HEK293 (cell line): ENCODE measurements around the gene SH2D1B.

ENCODE experiments used
- CTCF ChIA-PET: fragments of 350-600 bp; formaldehyde crosslinking; extraction: SDS; loops from one replicate; lab custom pipeline; 2021; ENCODE audit warnings: antibody characterized with exemption; lab: Yijun Ruan, JAX
- POLR2A ChIA-PET: fragments of 300-600 bp; formaldehyde crosslinking; extraction: SDS; loops from one replicate; lab custom pipeline; 2020; ENCODE audit warnings: antibody characterized with exemption, inconsistent platforms; lab: Yijun Ruan, JAX
- H3K27ac ChIP-seq: fragments of 200-500 bp; sonication (Bioruptor generic); 2 replicates; pipeline ENCODE4 v1.5.1; 2014; ENCODE audit warnings: low read depth, low read length, control low read depth, inconsistent platforms; ENCODE audit errors: extremely low read depth
- H3K36me3 ChIP-seq, 2 experiments: fragments of 200-500 bp in 1 of 2; sonication (Bioruptor generic) in 1 of 2; 1 replicate in 1 of 2; 2 replicates in 1 of 2; pipeline ENCODE4 v1.5.1; 2014 to 2017; ENCODE audit warnings: inconsistent platforms in 2 of 2, low read length in 2 of 2; ENCODE audit not compliant: control insufficient read depth in 2 of 2, insufficient read depth in 1 of 2
- H3K4me1 ChIP-seq: fragments of 200-500 bp; sonication (Bioruptor generic); 2 replicates; pipeline ENCODE4 v1.5.1; 2014; ENCODE audit warnings: mild to moderate bottlenecking, low read length, inconsistent platforms; ENCODE audit not compliant: control insufficient read depth, insufficient read depth
- H3K4me3 ChIP-seq: 2 replicates; pipeline ENCODE4 v1.5.1; 2011; ENCODE audit warnings: low read depth, mild to moderate bottlenecking, control low read depth, low read length, moderate library complexity
- H3K9me3 ChIP-seq: fragments of 200-500 bp; sonication (Bioruptor generic); 2 replicates; pipeline ENCODE4 v1.5.1; 2014; ENCODE audit warnings: low read depth, low read length, inconsistent platforms; ENCODE audit not compliant: control insufficient read depth, insufficient read depth
- HOXA7 ChIP-seq: sonication (generic); formaldehyde crosslinking; IDR thresholded peaks from 2 replicates; pipeline ENCODE4 v1.8.1; 2022; ENCODE audit warnings: missing genetic modification reagents, borderline replicate concordance
- HOXD13 ChIP-seq: sonication (generic); formaldehyde crosslinking; IDR thresholded peaks from 2 replicates; pipeline ENCODE4 v1.8.0; 2022; ENCODE audit warnings: missing genetic modification reagents, borderline replicate concordance
- MYNN ChIP-seq: fragments of 450-650 bp; formaldehyde crosslinking; IDR thresholded peaks from 2 replicates; pipeline ENCODE4 v1.5.1; 2016; ENCODE audit warnings: missing biosample characterization, missing genetic modification characterization, borderline replicate concordance
- OVOL3 ChIP-seq: fragments of 450-650 bp; formaldehyde crosslinking; IDR thresholded peaks from 2 replicates; pipeline ENCODE4 v1.5.1; 2016; ENCODE audit warnings: missing biosample characterization, missing genetic modification characterization
- SP2 ChIP-seq: fragments of 450-650 bp; formaldehyde crosslinking; IDR thresholded peaks from 2 replicates; pipeline ENCODE4 v1.5.1; 2016; ENCODE audit warnings: missing biosample characterization, missing genetic modification characterization
- WT1 ChIP-seq: fragments of 450-650 bp; formaldehyde crosslinking; IDR thresholded peaks from 2 replicates; pipeline ENCODE4 v1.5.1; 2016; ENCODE audit warnings: missing biosample characterization, missing genetic modification characterization
- ZBTB1 ChIP-seq: fragments of 450-650 bp; formaldehyde crosslinking; IDR thresholded peaks from 2 replicates; pipeline ENCODE4 v1.5.1; 2016; ENCODE audit warnings: missing biosample characterization, missing genetic modification characterization
- ZNF146 ChIP-seq: fragments of 450-650 bp; formaldehyde crosslinking; IDR thresholded peaks from 2 replicates; pipeline ENCODE4 v1.5.1; 2016; ENCODE audit warnings: missing biosample characterization, missing genetic modification characterization
- ZNF2 ChIP-seq: fragments of 450-650 bp; formaldehyde crosslinking; IDR thresholded peaks from 2 replicates; pipeline ENCODE4 v1.5.1; 2016; ENCODE audit warnings: missing biosample characterization, missing genetic modification characterization
- ZNF221 ChIP-seq: fragments of 450-650 bp; formaldehyde crosslinking; IDR thresholded peaks from 2 replicates; pipeline ENCODE4 v1.5.1; 2017; ENCODE audit warnings: missing biosample characterization, missing genetic modification characterization, borderline replicate concordance
- ZNF223 ChIP-seq: fragments of 450-650 bp; formaldehyde crosslinking; IDR thresholded peaks from 2 replicates; pipeline ENCODE4 v1.5.1; 2016; ENCODE audit warnings: missing biosample characterization, missing genetic modification characterization
- ZNF324 ChIP-seq: fragments of 450-650 bp; formaldehyde crosslinking; IDR thresholded peaks from 2 replicates; pipeline ENCODE4 v1.5.1; 2016; ENCODE audit warnings: missing biosample characterization, missing genetic modification characterization
- ZNF48 ChIP-seq: fragments of 450-650 bp; formaldehyde crosslinking; IDR thresholded peaks from 2 replicates; pipeline ENCODE4 v1.5.1; 2016; ENCODE audit warnings: missing biosample characterization, missing genetic modification characterization
- ZNF514 ChIP-seq: fragments of 450-650 bp; formaldehyde crosslinking; IDR thresholded peaks from 2 replicates; pipeline ENCODE4 v1.5.1; 2016; ENCODE audit warnings: missing biosample characterization, missing genetic modification characterization
- ZNF623 ChIP-seq: fragments of 450-650 bp; formaldehyde crosslinking; IDR thresholded peaks from 2 replicates; pipeline ENCODE4 v1.5.1; 2016; ENCODE audit warnings: missing biosample characterization, missing genetic modification characterization
- ZNF654 ChIP-seq: fragments of 450-650 bp; formaldehyde crosslinking; IDR thresholded peaks from 2 replicates; pipeline ENCODE4 v1.5.1; 2016; ENCODE audit warnings: low read depth, missing biosample characterization, missing genetic modification characterization
- ZNF791 ChIP-seq: fragments of 450-650 bp; formaldehyde crosslinking; IDR thresholded peaks from 2 replicates; pipeline ENCODE4 v1.5.1; 2016; ENCODE audit warnings: missing biosample characterization, missing genetic modification characterization
- TF ChIP-seq, protein P1 (sequence below): fragments of 450-650 bp; formaldehyde crosslinking; IDR thresholded peaks from 2 replicates; pipeline ENCODE4 v1.5.1; 2016; ENCODE audit warnings: missing biosample characterization, missing genetic modification characterization, borderline replicate concordance
- TF ChIP-seq, protein P2 (sequence below): fragments of 450-650 bp; formaldehyde crosslinking; IDR thresholded peaks from 2 replicates; pipeline ENCODE4 v1.5.1; 2017; ENCODE audit warnings: missing biosample characterization, missing genetic modification characterization
- TF ChIP-seq, protein P3 (sequence below): fragments of 450-650 bp; formaldehyde crosslinking; IDR thresholded peaks from 2 replicates; pipeline ENCODE4 v1.5.1; 2016; ENCODE audit warnings: missing biosample characterization, missing genetic modification characterization
- TF ChIP-seq, protein P4 (sequence below): fragments of 450-650 bp; formaldehyde crosslinking; IDR thresholded peaks from 2 replicates; pipeline ENCODE4 v1.5.1; 2016; ENCODE audit warnings: missing biosample characterization, missing genetic modification characterization
- TF ChIP-seq, protein P5 (sequence below): fragments of 450-650 bp; formaldehyde crosslinking; IDR thresholded peaks from 2 replicates; pipeline ENCODE4 v1.5.1; 2016; ENCODE audit warnings: missing biosample characterization, missing genetic modification characterization
- TF ChIP-seq, protein P6 (sequence below): fragments of 450-650 bp; formaldehyde crosslinking; optimal IDR thresholded peaks from 2 replicates; pipeline ENCODE3; 2016; ENCODE audit warnings: missing biosample characterization, mild to moderate bottlenecking, missing genetic modification characterization

The SH2D1B gene

DNA sequence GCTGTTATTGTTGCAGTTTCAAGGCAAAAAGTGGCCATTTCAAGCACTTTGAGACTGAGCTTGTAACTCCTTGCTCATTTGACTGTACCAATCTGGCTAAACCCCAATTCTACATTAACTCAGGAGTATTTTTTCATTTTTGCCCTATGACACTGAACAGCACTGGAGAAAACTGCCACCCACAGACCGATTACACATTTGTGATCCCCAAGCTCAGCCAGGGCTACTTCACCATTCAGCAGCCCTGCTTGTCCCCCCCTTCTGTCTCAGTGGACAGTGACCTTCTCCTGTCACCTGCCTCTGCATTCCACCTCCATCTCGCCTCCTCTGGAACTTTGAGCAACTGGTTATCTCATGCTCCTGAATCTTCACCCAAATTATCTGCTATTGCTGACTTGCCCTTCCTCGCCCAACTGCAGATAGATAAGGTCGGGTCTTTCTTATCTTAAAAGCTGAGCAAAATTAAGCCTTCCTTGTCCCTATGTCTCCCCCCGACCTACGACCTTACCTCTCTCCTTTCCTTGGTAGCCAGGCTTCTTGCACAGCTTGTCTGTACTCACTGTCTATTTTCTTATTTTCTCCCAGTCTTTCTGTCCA lies 60.6 kb downstream of the SH2D1B start (continued):
- TF ChIP-seq, protein P1, sequence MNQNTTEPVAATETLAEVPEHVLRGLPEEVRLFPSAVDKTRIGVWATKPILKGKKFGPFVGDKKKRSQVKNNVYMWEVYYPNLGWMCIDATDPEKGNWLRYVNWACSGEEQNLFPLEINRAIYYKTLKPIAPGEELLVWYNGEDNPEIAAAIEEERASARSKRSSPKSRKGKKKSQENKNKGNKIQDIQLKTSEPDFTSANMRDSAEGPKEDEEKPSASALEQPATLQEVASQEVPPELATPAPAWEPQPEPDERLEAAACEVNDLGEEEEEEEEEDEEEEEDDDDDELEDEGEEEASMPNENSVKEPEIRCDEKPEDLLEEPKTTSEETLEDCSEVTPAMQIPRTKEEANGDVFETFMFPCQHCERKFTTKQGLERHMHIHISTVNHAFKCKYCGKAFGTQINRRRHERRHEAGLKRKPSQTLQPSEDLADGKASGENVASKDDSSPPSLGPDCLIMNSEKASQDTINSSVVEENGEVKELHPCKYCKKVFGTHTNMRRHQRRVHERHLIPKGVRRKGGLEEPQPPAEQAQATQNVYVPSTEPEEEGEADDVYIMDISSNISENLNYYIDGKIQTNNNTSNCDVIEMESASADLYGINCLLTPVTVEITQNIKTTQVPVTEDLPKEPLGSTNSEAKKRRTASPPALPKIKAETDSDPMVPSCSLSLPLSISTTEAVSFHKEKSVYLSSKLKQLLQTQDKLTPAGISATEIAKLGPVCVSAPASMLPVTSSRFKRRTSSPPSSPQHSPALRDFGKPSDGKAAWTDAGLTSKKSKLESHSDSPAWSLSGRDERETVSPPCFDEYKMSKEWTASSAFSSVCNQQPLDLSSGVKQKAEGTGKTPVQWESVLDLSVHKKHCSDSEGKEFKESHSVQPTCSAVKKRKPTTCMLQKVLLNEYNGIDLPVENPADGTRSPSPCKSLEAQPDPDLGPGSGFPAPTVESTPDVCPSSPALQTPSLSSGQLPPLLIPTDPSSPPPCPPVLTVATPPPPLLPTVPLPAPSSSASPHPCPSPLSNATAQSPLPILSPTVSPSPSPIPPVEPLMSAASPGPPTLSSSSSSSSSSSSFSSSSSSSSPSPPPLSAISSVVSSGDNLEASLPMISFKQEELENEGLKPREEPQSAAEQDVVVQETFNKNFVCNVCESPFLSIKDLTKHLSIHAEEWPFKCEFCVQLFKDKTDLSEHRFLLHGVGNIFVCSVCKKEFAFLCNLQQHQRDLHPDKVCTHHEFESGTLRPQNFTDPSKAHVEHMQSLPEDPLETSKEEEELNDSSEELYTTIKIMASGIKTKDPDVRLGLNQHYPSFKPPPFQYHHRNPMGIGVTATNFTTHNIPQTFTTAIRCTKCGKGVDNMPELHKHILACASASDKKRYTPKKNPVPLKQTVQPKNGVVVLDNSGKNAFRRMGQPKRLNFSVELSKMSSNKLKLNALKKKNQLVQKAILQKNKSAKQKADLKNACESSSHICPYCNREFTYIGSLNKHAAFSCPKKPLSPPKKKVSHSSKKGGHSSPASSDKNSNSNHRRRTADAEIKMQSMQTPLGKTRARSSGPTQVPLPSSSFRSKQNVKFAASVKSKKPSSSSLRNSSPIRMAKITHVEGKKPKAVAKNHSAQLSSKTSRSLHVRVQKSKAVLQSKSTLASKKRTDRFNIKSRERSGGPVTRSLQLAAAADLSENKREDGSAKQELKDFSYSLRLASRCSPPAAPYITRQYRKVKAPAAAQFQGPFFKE (tag by site-specific recombination): no peak
- TF ChIP-seq ZNF48 (tag by site-specific recombination) (no peak), OVOL3 (tag by site-specific recombination) (no peak), ZNF223 (tag by site-specific recombination) (no peak), ZNF324 (no peak), SP2 (tag by site-specific recombination) (no peak), ZNF146 (no peak), ZNF221 (tag by site-specific recombination) (no peak)
- TF ChIP-seq, protein P2, sequence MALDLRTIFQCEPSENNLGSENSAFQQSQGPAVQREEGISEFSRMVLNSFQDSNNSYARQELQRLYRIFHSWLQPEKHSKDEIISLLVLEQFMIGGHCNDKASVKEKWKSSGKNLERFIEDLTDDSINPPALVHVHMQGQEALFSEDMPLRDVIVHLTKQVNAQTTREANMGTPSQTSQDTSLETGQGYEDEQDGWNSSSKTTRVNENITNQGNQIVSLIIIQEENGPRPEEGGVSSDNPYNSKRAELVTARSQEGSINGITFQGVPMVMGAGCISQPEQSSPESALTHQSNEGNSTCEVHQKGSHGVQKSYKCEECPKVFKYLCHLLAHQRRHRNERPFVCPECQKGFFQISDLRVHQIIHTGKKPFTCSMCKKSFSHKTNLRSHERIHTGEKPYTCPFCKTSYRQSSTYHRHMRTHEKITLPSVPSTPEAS (tag by site-specific recombination): no peak
- TF ChIP-seq, protein P3, sequence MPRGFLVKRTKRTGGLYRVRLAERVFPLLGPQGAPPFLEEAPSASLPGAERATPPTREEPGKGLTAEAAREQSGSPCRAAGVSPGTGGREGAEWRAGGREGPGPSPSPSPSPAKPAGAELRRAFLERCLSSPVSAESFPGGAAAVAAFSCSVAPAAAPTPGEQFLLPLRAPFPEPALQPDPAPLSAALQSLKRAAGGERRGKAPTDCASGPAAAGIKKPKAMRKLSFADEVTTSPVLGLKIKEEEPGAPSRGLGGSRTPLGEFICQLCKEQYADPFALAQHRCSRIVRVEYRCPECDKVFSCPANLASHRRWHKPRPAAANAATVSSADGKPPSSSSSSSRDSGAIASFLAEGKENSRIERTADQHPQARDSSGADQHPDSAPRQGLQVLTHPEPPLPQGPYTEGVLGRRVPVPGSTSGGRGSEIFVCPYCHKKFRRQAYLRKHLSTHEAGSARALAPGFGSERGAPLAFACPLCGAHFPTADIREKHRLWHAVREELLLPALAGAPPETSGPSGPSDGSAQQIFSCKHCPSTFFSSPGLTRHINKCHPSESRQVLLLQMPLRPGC (tag by site-specific recombination): no peak
- TF ChIP-seq, protein P4, sequence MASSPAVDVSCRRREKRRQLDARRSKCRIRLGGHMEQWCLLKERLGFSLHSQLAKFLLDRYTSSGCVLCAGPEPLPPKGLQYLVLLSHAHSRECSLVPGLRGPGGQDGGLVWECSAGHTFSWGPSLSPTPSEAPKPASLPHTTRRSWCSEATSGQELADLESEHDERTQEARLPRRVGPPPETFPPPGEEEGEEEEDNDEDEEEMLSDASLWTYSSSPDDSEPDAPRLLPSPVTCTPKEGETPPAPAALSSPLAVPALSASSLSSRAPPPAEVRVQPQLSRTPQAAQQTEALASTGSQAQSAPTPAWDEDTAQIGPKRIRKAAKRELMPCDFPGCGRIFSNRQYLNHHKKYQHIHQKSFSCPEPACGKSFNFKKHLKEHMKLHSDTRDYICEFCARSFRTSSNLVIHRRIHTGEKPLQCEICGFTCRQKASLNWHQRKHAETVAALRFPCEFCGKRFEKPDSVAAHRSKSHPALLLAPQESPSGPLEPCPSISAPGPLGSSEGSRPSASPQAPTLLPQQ (tag by site-specific recombination): no peak
- TF ChIP-seq, all 188 proteins: peak for 0

DNA sequence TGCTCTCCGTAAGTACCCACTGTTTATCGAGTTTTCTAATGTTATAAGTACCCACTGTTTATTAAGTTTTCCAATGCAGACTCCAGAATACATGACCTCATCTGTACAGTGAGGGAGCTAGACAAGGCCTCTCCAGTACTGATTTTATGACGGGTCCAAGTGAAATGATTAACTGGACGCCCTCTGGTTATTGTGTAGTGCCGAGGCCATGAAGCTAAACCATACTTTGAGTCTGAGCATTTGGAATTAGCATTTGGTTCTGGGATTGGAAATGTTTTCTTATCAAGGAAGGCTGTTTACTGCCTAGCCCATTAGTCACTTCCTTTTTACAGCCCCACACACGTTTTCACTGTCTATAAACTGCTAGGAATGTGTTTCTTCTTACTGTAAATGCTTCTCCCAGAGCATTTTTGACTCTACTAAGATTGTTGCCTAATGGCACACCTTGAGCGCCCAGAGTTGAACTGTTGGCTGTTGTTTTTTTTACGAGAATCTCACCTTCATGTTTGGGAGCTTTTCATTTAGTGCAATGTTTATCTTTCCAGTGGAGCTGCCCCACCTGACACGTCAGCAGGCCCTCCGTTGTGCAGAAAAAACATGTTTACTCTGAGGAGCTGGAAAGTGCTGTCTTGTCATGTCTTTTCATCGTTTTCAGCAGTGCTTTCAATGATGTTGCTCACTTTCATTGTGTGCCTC lies 62.2 kb downstream of the SH2D1B start:
- peaks cover 5% of the 10 kb centered on the region for H3K4me1 ChIP-seq
- H3K27ac ChIP-seq: no peak overlapping the region
- TF ChIP-seq WT1 (no peak), ZNF654 (tag by site-specific recombination) (no peak), ZNF2 (no peak), HOXA7 (CRISPR knock-in tag) (no peak), ZNF514 (tag by site-specific recombination) (no peak), ZNF791 (tag by site-specific recombination) (no peak), HOXD13 (CRISPR knock-in tag) (no peak), ZNF623 (tag by site-specific recombination) (no peak), MYNN (no peak), ZBTB1 (no peak)
- TF ChIP-seq, protein P5, sequence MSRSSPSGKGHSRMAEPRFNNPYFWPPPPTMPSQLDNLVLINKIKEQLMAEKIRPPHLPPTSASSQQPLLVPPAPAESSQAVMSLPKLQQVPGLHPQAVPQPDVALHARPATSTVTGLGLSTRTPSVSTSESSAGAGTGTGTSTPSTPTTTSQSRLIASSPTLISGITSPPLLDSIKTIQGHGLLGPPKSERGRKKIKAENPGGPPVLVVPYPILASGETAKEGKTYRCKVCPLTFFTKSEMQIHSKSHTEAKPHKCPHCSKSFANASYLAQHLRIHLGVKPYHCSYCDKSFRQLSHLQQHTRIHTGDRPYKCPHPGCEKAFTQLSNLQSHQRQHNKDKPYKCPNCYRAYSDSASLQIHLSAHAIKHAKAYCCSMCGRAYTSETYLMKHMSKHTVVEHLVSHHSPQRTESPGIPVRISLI (tag by site-specific recombination): peak; percentile 42; the same call in 1 of the 2 replicates
- TF ChIP-seq, protein P6, sequence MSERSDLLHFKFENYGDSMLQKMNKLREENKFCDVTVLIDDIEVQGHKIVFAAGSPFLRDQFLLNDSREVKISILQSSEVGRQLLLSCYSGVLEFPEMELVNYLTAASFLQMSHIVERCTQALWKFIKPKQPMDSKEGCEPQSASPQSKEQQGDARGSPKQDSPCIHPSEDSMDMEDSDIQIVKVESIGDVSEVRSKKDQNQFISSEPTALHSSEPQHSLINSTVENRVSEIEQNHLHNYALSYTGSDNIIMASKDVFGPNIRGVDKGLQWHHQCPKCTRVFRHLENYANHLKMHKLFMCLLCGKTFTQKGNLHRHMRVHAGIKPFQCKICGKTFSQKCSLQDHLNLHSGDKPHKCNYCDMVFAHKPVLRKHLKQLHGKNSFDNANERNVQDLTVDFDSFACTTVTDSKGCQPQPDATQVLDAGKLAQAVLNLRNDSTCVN (tag by site-specific recombination): no peak

More for the DNA sequence above, 62.2 kb downstream of the SH2D1B start:
- Histone ChIP-seq H3K4me3 (no peak overlapping the region), H3K36me3 (no peaks in the 10 kb centered on the region), H3K9me3 (no peaks in the 10 kb centered on the region)
- ChIA-PET POLR2A (no interaction called here), CTCF (interaction anchor here (0.7 to 1.3 kb wide), 7 partner anchors 8 to 966 kb away, joined by 3 to 4 read pairs (median 3); no protein-coding TSS in a partner anchor)
